ENCODE measurements around the gene SSTR3. TPM values are rescaled to one million over a fixed set of nuclear protein-coding genes. Genes with fewer than 3 reads are reported as not detected.

SSTR3 gene
- total RNA-seq, 2 donors from 2014 or later = 0.11 to 0.20 TPM

DNA sequence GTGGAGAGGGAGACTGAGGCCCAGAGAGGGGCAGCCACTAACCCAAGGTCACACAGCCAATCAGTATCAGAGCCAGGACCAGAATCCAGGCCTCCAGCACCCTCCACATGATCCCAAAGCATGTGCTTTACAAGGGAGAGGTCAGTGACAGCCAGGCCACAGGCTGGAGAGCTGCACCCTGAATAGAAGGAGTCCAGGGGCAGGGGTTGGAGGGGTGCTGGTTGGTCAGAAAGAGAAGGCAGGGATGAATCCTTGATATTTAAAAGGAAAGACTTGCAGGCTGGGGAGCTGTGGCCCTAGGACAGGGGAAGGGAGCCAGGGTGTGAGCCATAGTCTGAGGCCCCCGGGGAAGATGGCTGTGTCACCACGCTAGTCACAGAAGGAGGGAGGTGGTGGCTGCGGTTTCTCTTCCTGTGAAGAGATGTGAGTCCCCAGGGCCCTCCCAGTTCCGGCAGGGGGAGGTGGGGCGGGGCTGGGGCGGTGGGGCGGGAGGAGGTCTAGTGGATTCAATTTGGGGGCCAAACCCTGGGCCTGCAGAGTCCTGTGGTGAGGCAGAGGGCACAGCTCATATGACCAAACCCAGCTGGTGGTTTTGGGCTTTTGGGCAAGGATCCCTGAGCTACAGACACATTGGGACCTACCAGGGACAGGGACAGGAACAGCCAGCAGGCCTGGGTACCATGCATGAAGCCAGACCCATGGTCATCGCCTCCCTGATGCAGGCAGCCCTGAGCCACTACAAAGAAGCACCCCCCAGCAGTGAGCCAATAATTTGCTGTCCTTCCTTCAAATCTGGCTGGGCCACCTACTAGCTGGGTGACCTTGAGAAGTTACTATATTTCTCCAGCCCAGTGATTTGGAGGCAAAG, 17.8 kb upstream of the SSTR3 start:
- no peak overlapping the region for H3K27ac ChIP-seq (ENCODE audit: low read depth, low read length)
- no peak overlapping the region for H3K27ac Mint-ChIP-seq

DNA sequence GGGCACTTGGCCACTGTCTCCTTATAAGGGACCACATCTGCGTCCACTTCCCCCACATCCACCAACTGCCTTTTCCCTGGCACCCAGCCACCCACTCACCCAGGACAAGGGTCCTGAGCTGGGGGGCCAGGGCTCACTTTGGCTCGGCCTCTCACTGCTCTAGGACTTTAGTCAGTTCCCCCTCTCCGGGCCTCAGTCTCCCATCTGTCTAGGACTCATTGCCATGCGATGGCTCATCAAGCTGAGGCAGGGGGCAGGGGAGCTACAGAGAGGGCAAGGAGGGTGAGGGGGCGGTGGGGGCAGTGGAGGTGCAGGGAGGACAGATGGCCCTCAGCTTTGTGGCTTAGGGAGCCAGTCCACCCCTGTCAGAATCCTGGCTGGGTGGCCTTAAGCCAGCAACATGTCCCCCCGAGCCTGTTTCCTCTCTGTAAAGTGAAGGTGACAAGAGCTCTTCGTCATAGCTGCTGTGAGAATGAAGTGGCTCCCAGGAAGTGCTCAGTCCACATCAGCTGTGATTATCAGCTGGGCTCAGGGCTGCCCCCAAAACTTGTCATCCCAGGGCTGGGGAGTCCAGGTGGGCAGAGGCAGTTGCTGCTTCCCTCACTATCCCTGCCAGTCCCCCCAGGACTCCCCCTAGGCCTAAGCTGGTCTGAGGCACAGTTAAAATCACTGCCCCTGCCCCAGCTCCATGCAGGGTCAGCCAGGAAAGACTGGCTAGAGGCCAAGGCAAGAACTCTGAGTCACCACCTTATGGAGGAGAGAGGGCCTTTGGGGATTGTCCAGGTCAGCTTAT, 16.9 kb upstream of the SSTR3 start:
- Mint-ChIP-seq H3K27ac (no peak overlapping the region), H3K4me1 (no peaks in the 10 kb centered on the region), H3K4me3 (no peak overlapping the region), H3K36me3 (ENCODE audit: low read depth) (no peaks in the 10 kb centered on the region), H3K9me3 (no peaks in the 10 kb centered on the region), H3K27me3 (ENCODE audit: insufficient read depth) (no peaks in the 10 kb centered on the region)
- WGBS, 2 experiments (ENCODE audit: insufficient coverage in 1 of 2, insufficient read length in 1 of 2) = 91 to 100% methylated on average over 2 to 7 of the region's 7 CpGs
- Histone ChIP-seq H3K27me3 (ENCODE audit: control insufficient read depth, insufficient read depth, low read length, poor library complexity, severe bottlenecking) (no peaks in the 10 kb centered on the region), H3K36me3 (ENCODE audit: control insufficient read depth, insufficient read depth, low read length) (no peaks in the 10 kb centered on the region), H3K9me3 (ENCODE audit: control insufficient read depth, low read length) (no peaks in the 10 kb centered on the region), H3K4me3 (ENCODE audit: low read length) (no peak overlapping the region), H3K27ac (ENCODE audit: low read depth, low read length) (no peak overlapping the region), H3K9ac (ENCODE audit: extremely low read depth, low read length, poor library complexity, severe bottlenecking) (no peak overlapping the region), H3K4me1 (ENCODE audit: control insufficient read depth, insufficient read depth, low read length) (no peaks in the 10 kb centered on the region)
- TF ChIP-seq, protein P1, sequence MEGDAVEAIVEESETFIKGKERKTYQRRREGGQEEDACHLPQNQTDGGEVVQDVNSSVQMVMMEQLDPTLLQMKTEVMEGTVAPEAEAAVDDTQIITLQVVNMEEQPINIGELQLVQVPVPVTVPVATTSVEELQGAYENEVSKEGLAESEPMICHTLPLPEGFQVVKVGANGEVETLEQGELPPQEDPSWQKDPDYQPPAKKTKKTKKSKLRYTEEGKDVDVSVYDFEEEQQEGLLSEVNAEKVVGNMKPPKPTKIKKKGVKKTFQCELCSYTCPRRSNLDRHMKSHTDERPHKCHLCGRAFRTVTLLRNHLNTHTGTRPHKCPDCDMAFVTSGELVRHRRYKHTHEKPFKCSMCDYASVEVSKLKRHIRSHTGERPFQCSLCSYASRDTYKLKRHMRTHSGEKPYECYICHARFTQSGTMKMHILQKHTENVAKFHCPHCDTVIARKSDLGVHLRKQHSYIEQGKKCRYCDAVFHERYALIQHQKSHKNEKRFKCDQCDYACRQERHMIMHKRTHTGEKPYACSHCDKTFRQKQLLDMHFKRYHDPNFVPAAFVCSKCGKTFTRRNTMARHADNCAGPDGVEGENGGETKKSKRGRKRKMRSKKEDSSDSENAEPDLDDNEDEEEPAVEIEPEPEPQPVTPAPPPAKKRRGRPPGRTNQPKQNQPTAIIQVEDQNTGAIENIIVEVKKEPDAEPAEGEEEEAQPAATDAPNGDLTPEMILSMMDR (conservative IDR thresholded peaks at IDR 0.05) = no peak
- DNase-seq = no peak

More for the DNA sequence above, 17.8 kb upstream of the SSTR3 start:
- H3K4me1 ChIP-seq (ENCODE audit: control insufficient read depth, insufficient read depth, low read length) = no peaks in the 10 kb centered on the region
- DNase-seq = no peak
- Mint-ChIP-seq H3K36me3 (ENCODE audit: low read depth) (no peaks in the 10 kb centered on the region), H3K4me1 (no peaks in the 10 kb centered on the region), H3K27me3 (ENCODE audit: insufficient read depth) (no peaks in the 10 kb centered on the region), H3K9me3 (no peaks in the 10 kb centered on the region), H3K4me3 (no peak overlapping the region)
- no peak overlapping the region for H3K4me3 ChIP-seq (ENCODE audit: low read length)
- H3K9ac ChIP-seq (ENCODE audit: extremely low read depth, low read length, poor library complexity, severe bottlenecking) = no peak overlapping the region
- H3K36me3 ChIP-seq (ENCODE audit: control insufficient read depth, insufficient read depth, low read length) = no peaks in the 10 kb centered on the region
- WGBS, 2 experiments (ENCODE audit: insufficient coverage in 1 of 2, insufficient read length in 1 of 2) = 85% methylated on average over 8 of the region's 8 CpGs; no CpG with 5 or more reads in 1 of the 2 experiments
- no peaks in the 10 kb centered on the region for H3K9me3 ChIP-seq (ENCODE audit: control insufficient read depth, low read length)
- no peaks in the 10 kb centered on the region for H3K27me3 ChIP-seq (ENCODE audit: control insufficient read depth, insufficient read depth, low read length, poor library complexity, severe bottlenecking)
- TF ChIP-seq, protein P1 (conservative IDR thresholded peaks at IDR 0.05) = no peak

DNA sequence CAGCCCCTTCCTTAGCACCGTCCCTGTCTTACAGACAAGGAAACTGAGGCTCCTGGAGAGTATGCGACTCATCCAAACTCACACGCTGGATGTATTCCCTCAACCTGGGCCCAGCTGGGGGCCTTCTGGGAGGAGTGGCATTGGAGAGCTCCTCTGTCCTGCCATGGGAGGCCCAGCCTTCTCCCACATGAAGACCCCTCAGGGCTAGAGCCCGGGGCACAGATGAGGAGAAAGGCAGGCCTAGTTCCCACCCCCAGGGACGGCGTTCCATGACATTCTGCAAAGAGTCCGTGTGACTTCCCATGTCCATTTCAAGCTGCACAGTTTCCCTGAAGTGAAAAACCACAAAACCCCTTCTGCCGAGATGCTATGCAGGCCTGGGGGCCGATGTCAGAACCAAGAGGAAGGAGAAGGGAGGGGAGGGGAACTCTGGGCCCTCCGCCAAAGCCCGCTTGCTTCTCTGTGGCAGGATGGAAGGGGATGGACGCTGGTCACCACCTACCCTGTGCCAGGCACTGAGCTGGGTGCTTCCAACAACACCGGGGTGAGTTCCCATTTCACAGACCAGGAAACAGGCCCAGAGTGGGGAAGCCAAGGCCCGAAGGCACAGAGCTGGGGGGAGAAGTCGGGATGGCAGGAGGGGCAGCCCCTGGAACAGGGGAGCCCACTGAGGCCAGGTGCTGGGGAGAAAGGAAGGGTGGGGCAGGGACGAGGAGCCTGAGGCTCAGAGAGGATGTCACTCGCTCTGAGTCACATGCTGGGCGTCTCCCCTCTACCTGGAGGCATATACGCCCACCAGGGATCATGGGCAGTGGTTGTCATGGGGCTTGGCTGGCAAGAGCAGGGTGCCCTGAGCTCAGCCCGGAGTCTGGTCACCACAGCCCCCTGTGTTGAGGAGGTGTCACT, 16.1 kb upstream of the SSTR3 start:
- 86 to 87% methylated on average over 10 to 20 of the region's 20 CpGs for WGBS, 2 experiments (ENCODE audit: insufficient coverage in 1 of 2, insufficient read length in 1 of 2)
- Histone ChIP-seq H3K27ac (ENCODE audit: low read depth, low read length) (no peak overlapping the region), H3K36me3 (ENCODE audit: control insufficient read depth, insufficient read depth, low read length) (no peaks in the 10 kb centered on the region), H3K9me3 (ENCODE audit: control insufficient read depth, low read length) (no peaks in the 10 kb centered on the region), H3K9ac (ENCODE audit: extremely low read depth, low read length, poor library complexity, severe bottlenecking) (no peak overlapping the region), H3K4me3 (ENCODE audit: low read length) (no peak overlapping the region), H3K4me1 (ENCODE audit: control insufficient read depth, insufficient read depth, low read length) (no peaks in the 10 kb centered on the region), H3K27me3 (ENCODE audit: control insufficient read depth, insufficient read depth, low read length, poor library complexity, severe bottlenecking) (no peaks in the 10 kb centered on the region)
- H3K27ac Mint-ChIP-seq = no peak overlapping the region
- no peaks in the 10 kb centered on the region for H3K4me1 Mint-ChIP-seq
- H3K4me3 Mint-ChIP-seq = no peak overlapping the region
- H3K9me3 Mint-ChIP-seq = no peaks in the 10 kb centered on the region
- TF ChIP-seq, protein P1 (conservative IDR thresholded peaks at IDR 0.05) = no peak
- no peaks in the 10 kb centered on the region for H3K27me3 Mint-ChIP-seq (ENCODE audit: insufficient read depth)
- DNase-seq = no peak
- H3K36me3 Mint-ChIP-seq (ENCODE audit: low read depth) = no peaks in the 10 kb centered on the region

Data from endodermal cell (in vitro differentiated cells).